Stomach (tissue), 9 donors: ENCODE measurements around the gene NRIP1. TPM values are rescaled to one million over a fixed set of nuclear protein-coding genes. Genes with fewer than 3 reads are reported as not detected.

Experiments used
- DNase-seq, 2 donors: peaks; one replicate each; pipeline versions ENCODE4 v3.0.0 to v3.0.0-alpha.2; 2013 to 2019
- H3K27ac ChIP-seq, 5 donors: fragments of 200-600 bp in 4 of 5; sonication (generic) in 4 of 5; one replicate each; pipeline ENCODE4 v1.5.1; 2013 to 2019; ENCODE audit warnings: mild to moderate bottlenecking in 1 of 5, moderate library complexity in 1 of 5
- H3K27me3 ChIP-seq, 3 donors: fragments of 200-600 bp; sonication (generic); one replicate each; pipeline ENCODE4 v1.5.1; 2017 to 2019; ENCODE audit warnings: mixed run types in 1 of 3
- H3K36me3 ChIP-seq, 4 donors: fragments of 200-600 bp; sonication (generic); 1 replicate in 3 of 4; 2 replicates in 1 of 4; pipeline ENCODE4 v1.5.1; 2016 to 2019
- H3K4me1 ChIP-seq, 4 donors: fragments of 200-600 bp; sonication (generic); one replicate each; pipeline ENCODE4 v1.5.1; 2016 to 2019
- H3K4me3 ChIP-seq, 4 donors: fragments of 200-600 bp; sonication (generic) in 3 of 4; one replicate each; pipeline ENCODE4 v1.5.1; 2016 to 2019; ENCODE audit warnings: mild to moderate bottlenecking in 1 of 4
- H3K9me3 ChIP-seq, 4 donors: fragments of 200-600 bp; sonication (generic); one replicate each; pipeline ENCODE4 v1.5.1; 2016 to 2019
- CTCF ChIP-seq, 7 experiments: fragments of 450-650 bp in 4 of 7; fragments of 200-600 bp in 3 of 7; sonication (generic) in 3 of 7; IDR thresholded peaks; one replicate each; pipeline ENCODE4 v1.5.1; 2016 to 2019; ENCODE audit warnings: antibody characterized with exemption in 7 of 7, control low read depth in 2 of 7, mild to moderate bottlenecking in 1 of 7
- EP300 ChIP-seq: sonication (generic); formaldehyde crosslinking; IDR thresholded peaks from one replicate; pipeline ENCODE4 v1.6.1; 2017; ENCODE audit warnings: antibody characterized with exemption
- POLR2A ChIP-seq, 4 donors: fragments of 450-650 bp; IDR thresholded peaks; one replicate each; pipeline ENCODE4 v1.6.1; 2016; ENCODE audit warnings: antibody characterized with exemption in 4 of 4, control low read depth in 2 of 4, mild to moderate bottlenecking in 1 of 4, moderate library complexity in 1 of 4
- POLR2AphosphoS5 ChIP-seq, 3 donors: sonication (generic); formaldehyde crosslinking; IDR thresholded peaks; one replicate each; pipeline ENCODE4 v1.6.1; 2016; ENCODE audit warnings: antibody characterized with exemption in 3 of 3
- WGBS, 5 donors: extraction: QIAGEN DNeasy Blood & Tissue Kit in 3 of 5; methylation state at CpG; one replicate each; pipeline versions ENCODE4 v1.1.5 to v1.1.7; 2013 to 2018; 5-methylcytosine and 5-hydroxymethylcytosine counted together
- intact Hi-C: fragments of 100-400 bp; cut with DNase I; formaldehyde crosslinking; loops from one replicate; pipeline ENCODE4 v1.15.1; 2023; ENCODE audit warnings: low total_unique reads
- polyA plus RNA-seq, 3 donors: library from polyadenylated mRNA; stranded (reverse); fragments of 200-250 nt; gene quantifications; one replicate each; pipeline ENCODE4 v1.2.3, GENCODE V29; 2013
- total RNA-seq, 5 donors: library from RNA; depleted of rRNA; stranded (reverse); fragments of >200 nt; gene quantifications; one replicate each; pipeline versions ENCODE4 v1.1.0 to v1.2.3, GENCODE V29; 2014 to 2016
- donor health status: healthy with polysubstance abuse.
- donor health status: Bipolar disorder and iron deficiency.
- donor health status: healthy.

The NRIP1 gene
- total and polyA plus RNA-seq, 8 donors = 3.7 to 60.4 (median 17.4) TPM

- WGBS, 5 donors = 75 to 94% (median 86%) methylated on average over 1 of the region's 1 CpG
- Histone ChIP-seq H3K4me3 (no peak overlapping the region), H3K9me3 (no peaks in the 10 kb centered on the region), H3K36me3 (no peaks in the 10 kb centered on the region), H3K27ac (no peak overlapping the region), H3K27me3 (no peaks in the 10 kb centered on the region), H3K4me1 (no peaks in the 10 kb centered on the region)
- intact Hi-C loops = no loop called here
- TF ChIP-seq EP300 = no peak
- no peak for TF ChIP-seq POLR2A (IDR thresholded peaks at IDR 0.05)
- no peak for TF ChIP-seq CTCF (IDR thresholded peaks at IDR 0.05)
- no peak for TF ChIP-seq POLR2AphosphoS5 (IDR thresholded peaks at IDR 0.05)
- DNase-seq = no peak
Measured at GRCh38 chr21:14922980-14923379, 141.8 kb downstream of the NRIP1 start.

DNA sequence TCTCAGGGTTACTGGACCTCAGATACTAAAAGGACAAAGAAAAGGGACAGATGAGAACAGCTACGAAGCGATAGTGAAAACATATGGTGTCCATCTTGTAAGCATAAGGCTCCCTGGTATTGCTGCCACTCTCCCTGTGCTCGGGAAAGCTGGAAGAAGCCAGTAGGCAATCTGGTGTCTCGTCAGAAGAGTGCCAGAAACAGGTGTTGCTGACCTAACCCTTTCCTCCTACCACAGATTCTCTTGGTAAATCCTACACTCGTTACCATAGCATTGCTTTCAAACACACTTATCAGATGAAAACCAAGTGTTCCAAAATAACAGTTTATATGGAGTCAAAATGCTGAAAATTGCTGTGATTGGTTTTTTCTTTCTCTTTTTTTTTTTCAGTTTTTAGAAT is 146.3 kb downstream of the NRIP1 start:
- intact Hi-C loops = no loop called here

DNA sequence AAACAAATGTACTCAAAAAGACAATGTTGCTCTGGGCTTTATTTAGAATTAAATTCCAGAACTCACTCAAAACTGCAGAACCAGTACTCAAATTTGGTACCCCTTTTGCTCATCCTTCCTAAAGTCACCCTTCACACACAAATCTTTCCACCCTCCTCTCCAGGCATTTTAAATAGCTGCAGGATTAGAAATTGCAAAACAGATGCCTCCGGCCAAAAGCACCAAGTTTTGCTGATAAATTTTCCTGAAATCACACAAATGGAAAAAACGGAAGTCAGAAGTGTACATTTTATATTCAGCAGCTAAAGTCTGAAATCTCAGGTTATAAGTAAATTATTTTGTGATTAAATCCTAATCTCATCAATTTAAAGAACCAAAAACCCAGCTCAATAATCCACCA is 147.0 kb downstream of the NRIP1 start:
- 66 to 86% (median 82%) methylated on average over 2 of the region's 2 CpGs for WGBS, 5 donors
- no peak for DNase-seq
- peaks cover 0 to 10% (median 4%) of the 10 kb centered on the region in 4 donors for H3K4me1 ChIP-seq
- no peaks in the 10 kb centered on the region for H3K27me3 ChIP-seq
- H3K4me3 ChIP-seq = no peak overlapping the region
- no peak overlapping the region for H3K27ac ChIP-seq
- TF ChIP-seq POLR2AphosphoS5 (IDR thresholded peaks at IDR 0.05) (no peak), POLR2A (IDR thresholded peaks at IDR 0.05) (no peak), EP300 (no peak), CTCF (IDR thresholded peaks at IDR 0.05) (no peak)
- H3K9me3 ChIP-seq = no peaks in the 10 kb centered on the region
- intact Hi-C loops = no loop called here
- no peaks in the 10 kb centered on the region for H3K36me3 ChIP-seq

More for the DNA sequence above, 146.3 kb downstream of the NRIP1 start:
- DNase-seq = no peak
- TF ChIP-seq EP300 (no peak), CTCF (IDR thresholded peaks at IDR 0.05) (no peak), POLR2A (IDR thresholded peaks at IDR 0.05) (no peak), POLR2AphosphoS5 (IDR thresholded peaks at IDR 0.05) (no peak)
- Histone ChIP-seq H3K36me3 (no peaks in the 10 kb centered on the region), H3K27ac (no peak overlapping the region), H3K4me3 (no peak overlapping the region), H3K27me3 (no peaks in the 10 kb centered on the region), H3K9me3 (no peaks in the 10 kb centered on the region), H3K4me1 (peaks cover 0 to 10% (median 4%) of the 10 kb centered on the region in 4 donors)
- WGBS, 5 donors = 81 to 89% (median 85%) methylated on average over 5 of the region's 5 CpGs

- H3K36me3 ChIP-seq = no peaks in the 10 kb centered on the region
- DNase-seq = peak in 1 of 2 donors; percentile 75
- no peak for TF ChIP-seq POLR2A (IDR thresholded peaks at IDR 0.05)
- TF ChIP-seq EP300 = no peak
- TF ChIP-seq POLR2AphosphoS5 (IDR thresholded peaks at IDR 0.05) = no peak
- TF ChIP-seq CTCF (IDR thresholded peaks at IDR 0.05) = no peak
- WGBS, 5 donors = 31 to 49% (median 43%) methylated on average over 3 of the region's 3 CpGs
- H3K4me1 ChIP-seq = peaks cover 0 to 10% (median 4%) of the 10 kb centered on the region in 4 donors
- no peak overlapping the region for H3K4me3 ChIP-seq
- H3K27me3 ChIP-seq = no peaks in the 10 kb centered on the region
- H3K9me3 ChIP-seq = no peaks in the 10 kb centered on the region
- intact Hi-C loops = no loop called here
- no peak overlapping the region for H3K27ac ChIP-seq
Measured at GRCh38 chr21:14916676-14917141, 148.1 kb downstream of the NRIP1 start.
